ENCODE data around the gene CNNM2.
A peak's percentile ranks its signal among the peaks of the same experiment; 100 is the strongest.
"Not testable (repeated sequence)": the region's sequence is repeated elsewhere in the genome, so short reads cannot be mapped to it uniquely, and the experiment has no call there.

CNNM2 gene

DNA sequence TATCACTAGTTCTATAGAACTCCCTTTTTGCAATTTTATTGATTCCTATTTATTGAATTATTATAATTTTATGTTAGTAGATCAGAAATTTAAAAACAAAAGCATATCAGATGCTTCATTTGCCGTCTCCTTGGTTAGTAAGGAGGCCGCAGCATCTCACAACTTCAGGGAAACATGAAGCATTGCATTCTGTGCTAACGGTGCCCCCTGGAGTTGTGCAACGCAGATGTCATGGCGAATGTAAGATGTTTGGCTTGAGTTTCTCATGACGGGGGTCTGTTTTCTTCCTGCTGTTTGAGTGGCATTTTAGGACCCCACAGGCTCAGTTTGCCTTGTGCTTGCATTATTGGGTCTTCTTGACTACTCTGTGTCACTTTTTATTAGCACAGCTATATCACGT, 124.8 kb downstream of the CNNM2 start:
- DNase-seq = no peak

DNA sequence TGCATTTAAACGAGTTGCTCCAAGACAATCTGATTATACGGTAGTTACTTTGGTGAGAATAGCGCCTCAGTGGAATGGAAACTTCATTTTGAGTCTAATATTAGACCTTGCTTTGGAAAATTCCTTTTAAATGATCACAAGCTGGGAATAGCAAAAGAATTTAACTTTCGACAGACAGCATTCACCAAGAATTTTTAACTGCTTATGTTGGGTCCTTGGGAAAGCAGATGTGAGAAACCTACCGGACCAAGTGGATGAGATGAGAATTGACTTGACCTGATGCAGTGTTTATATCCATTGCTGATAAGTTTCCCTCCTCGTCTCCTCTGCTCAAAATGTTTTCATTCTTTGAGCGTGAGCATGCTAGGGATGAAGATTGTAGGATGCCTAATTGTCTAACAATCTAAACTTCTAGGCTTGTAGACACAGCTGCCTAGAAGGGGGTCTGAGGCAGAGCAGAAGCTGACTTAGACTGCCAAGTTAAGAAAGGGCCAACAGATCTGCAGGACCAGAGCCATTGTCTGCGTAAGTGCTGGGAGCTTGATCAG, 126.9 kb downstream of the CNNM2 start:
- no peak for DNase-seq

DNA sequence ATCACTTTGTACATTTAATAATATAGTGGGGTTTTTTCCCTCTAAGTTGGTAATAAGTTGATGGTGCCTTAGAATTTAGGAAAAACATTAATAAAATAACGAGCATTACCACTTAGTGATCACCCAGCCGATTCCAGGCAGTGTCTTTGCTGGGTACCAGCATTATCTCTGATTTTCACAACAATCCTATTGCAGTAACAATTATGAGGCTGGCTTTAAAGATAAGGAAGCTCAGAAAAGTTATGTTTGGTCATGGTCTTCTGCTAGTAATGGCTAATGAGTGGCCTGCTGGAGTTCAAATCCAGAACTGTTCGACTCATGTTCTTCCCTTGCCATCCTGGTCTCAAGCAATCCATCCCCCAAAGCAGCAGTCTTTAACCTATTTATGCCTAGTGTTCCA, 127.9 kb downstream of the CNNM2 start:
- DNase-seq = no peak

DNA sequence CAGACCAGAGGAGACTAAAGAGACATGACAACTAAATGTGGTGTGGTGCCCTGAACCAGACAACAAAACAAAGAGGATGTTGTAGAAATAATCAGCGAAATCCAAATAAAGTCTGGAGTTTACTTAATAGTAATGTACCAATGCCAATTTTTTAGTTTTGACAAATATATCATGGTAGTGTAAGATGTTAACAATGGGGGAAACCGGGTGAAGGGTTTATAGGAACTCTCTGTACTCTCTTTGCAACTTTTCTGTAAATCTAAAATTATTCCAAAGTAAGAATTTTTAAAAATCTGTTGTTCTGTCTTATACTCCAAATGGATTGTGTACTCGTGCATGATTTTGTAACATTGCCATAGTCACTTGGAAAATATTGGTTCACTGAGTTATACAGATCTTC, 129.3 kb downstream of the CNNM2 start:
- no peak for DNase-seq

DNA sequence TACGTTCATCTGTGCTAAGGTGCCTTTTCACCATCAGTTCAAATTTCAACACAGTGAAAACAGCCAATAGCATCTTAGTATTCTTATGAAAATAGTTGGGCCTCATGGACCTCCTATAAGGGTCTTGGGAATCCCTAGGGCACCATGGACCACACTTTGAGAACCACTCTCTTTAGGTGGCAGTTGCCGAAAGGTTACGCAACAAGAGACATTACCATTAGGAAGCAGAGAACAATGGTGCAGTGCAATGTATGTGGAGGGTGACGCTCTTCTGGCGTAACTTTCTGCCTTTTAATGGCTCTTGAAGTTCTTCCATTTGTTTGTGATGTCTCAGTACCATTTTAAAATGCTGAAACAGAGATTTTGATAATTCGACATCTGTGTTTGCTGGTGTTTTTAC, 131.1 kb downstream of the CNNM2 start:
- no peak for DNase-seq

DNA sequence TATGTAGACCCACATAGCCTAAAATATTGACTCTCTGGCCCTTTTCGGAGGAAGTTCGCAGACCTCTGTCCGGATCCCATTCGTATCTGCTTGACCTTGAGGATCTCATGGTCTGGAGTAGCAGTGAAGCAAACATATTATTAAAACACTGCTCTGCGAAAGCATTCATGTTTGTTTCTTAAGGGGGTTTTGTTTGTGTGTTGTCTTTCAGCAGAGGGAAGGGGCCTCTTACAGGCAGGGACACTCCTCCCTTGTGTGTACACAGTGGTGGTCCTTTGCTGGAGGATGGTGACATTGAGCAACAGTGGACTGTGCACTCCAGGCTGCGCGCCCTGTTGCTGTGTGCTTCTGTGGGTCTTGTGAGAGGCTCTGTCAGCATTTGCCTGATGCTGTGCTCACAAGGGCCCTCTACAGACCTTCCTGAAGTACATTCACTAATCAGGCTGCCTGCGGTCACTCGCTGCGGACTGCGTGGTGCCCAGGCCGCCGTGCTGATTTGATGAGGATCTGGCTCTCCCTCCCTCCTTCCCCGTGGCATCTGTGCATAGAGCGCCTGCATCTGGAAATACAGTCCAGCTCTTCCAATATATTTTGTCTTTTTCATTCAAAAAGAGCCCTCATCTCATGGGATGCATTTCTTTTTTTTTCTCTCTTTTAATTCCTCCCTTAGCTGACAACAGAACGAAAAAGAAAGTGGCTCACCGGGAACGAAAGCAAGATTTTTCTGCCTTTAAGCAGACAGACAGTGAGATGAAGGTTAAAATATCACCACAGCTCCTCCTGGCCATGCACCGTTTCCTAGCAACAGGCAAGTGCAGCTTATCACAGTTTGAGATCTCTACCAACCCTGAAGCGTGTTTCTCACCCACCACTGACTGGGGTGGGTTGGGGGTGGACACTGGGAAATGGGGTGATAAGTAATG, 135.8 kb downstream of the CNNM2 start:
- DNase-seq = peak; percentile 37

DNA sequence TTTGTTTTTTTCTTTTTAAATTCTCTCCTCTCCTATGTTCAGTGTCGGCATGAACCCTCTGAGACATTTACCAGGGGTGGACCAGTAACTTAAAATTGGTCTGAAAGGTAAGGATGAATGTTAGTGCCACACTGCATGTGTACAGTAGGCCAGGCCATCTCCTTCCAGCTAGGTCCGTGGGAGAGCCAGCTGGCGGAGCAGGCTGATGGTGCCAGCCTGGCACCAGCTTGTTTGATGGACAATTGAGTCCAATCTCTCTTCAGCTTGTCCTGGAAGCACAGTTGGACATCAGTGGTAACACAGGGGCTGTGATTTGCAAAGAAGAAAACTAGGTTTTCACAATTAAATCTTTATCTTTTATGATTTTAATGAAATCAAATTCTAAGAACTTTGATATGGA, 136.5 kb downstream of the CNNM2 start:
- no peak for DNase-seq

DNA sequence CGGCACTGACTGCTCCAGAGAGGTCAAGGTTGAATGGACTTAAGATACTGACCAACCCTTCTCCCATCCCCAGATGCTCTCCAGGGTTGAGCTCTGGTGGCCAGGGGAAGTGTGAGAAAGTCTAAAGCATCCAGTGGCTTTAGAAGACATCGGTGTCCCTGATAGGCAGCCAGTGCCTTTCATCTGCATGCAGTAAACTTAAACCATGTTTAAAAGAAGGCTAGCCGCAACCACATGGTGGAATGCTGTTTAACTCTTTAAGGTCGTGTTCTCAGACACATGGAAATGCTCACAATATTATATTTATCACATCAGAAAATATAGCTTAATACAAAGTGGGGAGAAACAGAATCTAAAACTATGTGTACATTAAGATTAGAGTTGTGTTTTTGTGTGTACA, 137.0 kb downstream of the CNNM2 start:
- DNase-seq = no peak

DNA sequence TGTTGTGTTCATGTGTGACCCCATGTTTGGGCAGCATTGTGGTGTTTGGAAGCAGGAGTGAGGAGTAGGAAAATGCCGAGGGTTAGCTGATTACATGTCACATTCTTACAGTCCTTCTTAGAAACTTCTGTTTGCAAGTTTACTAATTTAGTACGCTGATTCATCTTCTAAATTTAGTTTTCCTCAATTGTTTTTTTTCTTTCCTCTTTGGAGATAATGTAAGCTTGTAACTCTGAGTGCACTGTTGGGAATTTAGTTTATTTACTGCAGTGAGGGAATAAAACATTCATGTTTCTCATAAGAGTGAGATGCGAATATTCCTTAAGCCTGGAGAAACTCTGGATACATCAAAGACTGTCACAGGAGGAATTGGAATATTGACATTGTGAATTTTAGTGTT, 139.9 kb downstream of the CNNM2 start:
- DNase-seq = no peak

DNA sequence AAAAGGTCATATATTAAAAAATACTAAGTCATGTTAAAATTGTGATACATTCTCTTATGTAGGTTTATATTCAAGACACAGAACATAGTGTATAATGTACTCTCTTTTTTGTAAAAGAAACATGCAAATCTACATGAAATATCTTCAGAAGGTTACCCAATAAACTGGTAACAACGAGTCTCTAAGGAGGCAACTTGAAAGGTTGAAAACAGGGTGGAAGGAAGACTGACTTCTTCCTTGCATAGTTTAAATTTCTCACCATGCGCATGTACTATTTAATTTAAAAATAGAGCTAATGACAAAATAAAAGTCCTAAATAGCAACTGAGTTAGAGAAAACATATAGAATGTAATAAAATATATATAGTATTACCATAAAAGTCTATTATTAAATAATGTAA, 142.5 kb downstream of the CNNM2 start:
- DNase-seq = no peak

DNA sequence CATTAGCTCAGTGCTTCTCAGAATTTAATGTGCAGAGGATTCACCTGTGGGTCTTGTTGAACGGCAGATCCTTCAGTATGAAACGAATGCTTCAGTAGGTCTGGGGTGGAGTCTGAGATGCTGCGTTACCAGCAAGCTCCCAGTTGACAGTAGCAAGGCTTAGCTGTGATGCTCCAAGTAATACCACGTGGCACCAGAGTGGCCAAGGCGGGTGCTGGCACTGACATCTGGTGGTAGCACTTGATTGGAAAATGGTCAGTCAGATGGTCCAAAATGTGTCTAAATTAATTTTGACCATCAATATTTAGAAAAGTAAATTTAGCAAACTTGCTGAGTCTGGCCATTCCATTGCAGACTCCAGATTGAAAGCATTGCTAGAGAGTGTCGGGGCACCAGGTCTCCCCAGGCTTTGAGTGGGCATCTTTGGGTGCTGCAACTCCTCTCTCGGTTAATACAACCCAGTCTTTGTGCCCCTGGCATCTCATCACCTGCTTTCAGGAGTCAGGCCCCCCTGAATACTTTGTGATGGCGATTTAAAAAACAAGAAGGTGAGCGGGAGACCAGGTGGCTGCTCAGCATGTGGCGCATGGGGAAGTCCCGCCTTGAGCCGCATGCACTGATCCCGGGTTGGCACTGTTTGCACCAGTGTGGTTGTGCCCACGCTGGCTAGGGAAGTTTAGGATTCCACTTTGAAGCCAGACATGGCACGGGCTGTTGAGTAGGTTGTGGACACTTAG, 144.9 kb downstream of the CNNM2 start:
- DNase-seq = no peak

DNA sequence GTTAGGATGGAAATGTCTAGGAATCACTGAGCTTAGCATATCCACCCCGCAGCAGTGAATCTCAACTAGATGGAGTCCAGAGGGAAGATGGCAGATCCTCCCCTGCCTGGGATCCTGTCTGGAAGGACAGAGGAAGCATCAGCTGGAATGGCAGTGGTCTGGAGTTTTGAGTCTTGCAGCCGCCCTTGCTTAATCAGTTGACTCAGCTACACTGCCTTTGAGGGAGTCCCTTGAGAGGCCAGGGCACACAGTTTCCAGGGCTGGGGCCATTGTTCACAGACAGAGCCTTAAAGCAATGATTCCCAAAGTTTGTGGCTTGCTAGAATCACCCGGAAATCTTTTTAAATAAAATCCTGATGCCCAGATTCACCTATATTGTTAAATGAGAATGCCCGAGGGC, 146.9 kb downstream of the CNNM2 start:
- no peak for DNase-seq

DNA sequence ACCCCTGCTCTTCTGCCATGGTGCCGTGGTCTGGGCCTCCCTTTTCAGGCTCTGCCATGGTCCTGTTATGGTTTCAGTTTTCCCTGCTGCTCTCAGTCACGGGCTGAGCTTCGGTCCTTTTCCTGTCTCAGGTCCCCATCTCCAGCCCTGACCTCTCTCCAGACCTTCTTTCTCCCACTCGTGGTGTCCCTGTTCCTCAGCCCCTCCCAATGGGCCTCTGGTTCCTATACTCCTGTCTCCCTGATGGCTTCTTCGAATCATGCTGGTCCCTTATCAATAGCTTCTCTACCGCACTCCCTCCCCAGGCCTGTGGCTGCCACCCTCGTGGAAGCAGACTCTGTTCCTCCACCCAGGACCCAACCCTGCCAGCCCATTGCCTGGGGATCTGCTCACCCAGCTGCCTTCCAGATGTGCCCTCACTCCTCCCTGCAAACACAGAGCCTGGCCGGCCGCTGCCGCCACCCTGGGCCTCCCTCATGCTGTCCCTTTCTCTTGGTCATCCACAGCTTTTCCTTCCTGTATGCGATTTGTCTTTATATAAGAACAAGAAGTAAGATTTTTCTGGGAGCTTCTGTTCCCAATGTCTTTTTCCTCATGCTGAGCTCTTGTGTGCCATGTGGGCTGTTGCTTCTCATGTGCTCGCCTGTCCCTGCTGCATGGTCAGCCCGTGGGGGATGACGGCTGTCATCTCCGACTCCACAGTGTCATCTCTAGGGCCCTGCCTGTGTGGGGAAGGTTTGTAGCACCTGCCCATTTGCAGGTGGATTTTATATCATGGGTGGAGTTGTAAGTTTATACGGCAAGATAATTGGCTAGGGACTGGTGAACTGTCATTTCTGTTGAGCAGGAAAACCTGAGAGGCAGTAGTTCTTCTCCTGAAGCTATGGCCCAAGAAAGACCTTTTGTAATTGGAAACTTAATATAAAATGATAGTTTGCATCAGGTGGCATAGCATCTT, 148.3 kb downstream of the CNNM2 start:
- DNase-seq = no peak

DNA sequence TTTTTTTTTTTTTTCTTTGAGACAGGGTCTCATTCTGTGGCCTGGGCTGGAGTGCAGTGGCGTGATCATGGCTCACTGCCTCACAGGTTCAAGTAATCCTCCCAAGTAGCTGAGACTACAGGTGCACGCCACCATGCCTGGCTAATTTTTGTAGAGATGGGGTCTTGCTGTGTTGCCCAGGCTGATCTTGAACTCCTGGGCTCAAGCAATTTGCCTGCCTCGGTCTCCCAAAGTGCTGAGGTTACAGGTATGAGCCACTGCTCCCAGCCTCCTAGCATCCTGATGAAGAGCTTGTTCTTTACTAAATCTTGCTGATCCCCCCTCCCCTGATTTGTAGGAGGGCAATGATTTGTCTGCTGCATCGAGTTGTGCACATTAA, 149.0 kb downstream of the CNNM2 start:
- DNase-seq = not testable (repeated sequence)

DNA sequence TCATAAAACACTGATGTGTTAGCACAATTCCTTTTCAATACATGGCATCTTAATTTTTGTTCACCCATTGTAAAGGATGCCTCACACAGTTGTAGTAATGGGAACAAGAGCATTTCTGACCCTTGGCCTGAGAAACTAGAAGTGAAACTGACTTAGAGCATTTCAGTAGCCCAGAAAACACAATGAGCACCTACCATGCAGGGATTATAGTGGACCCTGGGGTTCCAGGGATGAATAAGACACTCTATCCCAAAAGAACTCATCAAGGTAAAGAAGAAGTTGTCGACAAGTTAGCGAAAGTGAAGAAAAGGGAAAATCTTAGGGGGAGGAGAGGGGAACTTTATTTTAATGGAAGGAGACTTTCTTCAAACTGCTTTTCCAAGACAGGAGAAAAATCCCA, 149.4 kb downstream of the CNNM2 start:
- no peak for DNase-seq

DNA sequence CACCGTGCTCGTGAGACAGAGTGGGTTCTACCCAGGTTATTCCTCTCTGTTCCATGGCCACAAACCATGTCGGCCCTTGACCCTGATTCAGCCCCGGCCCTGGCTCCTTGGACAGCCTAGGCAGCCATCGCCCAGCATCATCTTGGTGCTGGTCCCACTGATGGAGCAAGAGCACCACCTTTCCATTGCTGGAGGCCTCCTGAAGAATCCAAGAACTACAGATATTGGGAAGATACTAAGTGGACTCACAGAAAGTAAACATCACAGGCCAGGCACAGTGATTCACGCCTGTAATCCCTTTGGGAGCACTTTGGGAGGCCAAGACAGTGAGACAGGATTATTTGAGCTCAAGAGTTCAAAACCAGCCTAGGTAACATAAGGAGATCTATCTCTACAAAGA, 149.9 kb downstream of the CNNM2 start:
- DNase-seq = no peak

DNA sequence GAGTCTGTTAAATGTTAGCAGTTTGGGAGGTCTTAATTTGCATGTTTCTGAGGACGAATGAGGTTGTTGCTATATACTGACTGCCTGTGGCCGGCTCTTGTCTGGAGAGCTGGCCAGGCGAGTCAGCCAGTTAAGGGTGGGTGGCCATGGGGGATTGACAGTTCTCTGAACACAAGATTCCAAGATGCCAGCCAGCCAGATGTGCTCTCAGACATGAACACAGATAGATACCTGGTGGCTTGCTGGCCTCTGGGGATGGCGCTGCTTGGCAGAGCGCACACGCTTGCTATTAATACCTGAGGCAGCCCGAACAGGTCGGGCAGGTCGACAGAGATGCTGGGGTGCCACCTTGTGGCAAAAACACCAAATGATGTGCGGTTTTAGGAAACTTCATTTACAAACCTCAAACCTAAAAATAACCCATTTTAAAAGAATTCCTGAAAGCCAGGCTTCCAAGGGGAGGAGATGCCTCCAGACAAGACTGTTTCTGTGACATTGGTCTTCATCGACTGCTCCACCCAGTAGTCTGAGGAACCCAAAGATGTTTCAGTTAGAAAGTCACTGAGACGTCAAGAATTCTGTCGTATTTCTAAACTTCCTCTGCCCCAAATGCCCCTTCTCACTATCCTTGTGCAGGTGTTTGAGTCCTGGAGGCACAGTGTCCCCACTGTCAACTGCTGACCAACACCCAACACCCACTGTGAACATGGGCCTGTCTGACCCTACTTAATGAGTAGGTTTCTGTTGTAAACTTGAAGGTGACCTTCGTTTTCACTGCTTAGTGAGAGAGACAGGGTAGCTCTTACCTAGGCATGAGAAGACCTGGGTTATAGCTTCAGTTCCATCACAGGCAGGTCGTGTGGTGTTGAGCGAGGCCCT, 151.6 kb downstream of the CNNM2 start:
- DNase-seq = peak; percentile 39

DNA sequence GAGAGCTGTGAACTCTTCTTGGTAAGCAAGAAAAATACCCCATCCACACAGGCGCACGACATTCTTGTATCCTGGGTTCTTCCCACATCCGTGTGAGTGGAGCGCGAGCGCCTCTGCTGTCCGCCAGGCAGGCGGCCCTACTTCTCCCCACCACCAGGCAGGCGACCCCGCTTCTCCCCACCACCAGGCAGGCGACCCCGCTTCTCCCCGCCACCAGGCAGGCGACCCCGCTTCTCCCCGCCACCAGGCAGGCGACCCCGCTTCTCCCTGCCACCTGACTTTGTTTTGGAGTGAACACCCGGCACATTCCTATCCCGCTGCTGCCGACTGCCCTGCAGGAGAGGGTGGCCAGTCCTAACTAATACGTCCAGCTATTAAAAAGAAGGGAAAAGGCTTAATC, 154.2 kb downstream of the CNNM2 start:
- no peak for DNase-seq

DNA sequence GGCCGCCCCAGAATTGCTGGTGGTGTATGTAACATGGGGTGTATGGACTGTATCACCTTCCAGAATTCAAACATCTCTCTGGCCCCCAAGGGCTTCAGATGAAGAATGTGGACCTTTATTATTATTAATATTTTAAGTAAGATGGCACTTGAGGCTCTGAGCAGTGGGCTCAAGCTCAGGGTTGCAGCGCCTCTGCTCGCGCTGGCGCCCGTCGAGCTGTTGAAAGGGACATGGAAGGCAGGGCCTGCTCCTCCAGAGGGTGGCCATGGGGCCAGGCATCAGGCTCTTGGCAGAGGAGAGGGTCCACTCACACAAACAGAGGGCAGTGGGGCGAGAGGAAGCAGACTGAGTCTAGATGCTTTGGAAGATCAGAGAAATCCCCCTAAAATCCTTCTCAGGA, 154.8 kb downstream of the CNNM2 start:
- DNase-seq = no peak

DNA sequence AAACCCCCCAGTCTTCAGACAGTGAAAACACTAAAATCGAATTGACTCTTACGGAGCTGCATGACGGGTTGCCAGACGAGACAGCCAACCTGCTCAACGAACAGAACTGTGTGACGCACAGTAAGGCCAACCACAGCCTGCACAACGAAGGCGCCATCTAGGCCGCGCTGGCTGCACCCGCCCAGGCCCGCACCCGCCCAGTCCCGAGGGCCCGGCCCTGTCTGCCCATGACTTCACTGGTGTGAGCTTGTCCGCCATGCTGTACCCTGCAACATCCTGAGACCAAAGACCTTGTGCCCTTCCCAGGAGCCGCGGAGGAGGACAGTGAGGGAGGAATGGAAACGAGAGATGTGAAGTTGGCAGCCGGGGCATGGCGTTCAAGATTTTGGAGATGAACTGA, 158.9 kb downstream of the CNNM2 start:
- no peak for DNase-seq

DNA sequence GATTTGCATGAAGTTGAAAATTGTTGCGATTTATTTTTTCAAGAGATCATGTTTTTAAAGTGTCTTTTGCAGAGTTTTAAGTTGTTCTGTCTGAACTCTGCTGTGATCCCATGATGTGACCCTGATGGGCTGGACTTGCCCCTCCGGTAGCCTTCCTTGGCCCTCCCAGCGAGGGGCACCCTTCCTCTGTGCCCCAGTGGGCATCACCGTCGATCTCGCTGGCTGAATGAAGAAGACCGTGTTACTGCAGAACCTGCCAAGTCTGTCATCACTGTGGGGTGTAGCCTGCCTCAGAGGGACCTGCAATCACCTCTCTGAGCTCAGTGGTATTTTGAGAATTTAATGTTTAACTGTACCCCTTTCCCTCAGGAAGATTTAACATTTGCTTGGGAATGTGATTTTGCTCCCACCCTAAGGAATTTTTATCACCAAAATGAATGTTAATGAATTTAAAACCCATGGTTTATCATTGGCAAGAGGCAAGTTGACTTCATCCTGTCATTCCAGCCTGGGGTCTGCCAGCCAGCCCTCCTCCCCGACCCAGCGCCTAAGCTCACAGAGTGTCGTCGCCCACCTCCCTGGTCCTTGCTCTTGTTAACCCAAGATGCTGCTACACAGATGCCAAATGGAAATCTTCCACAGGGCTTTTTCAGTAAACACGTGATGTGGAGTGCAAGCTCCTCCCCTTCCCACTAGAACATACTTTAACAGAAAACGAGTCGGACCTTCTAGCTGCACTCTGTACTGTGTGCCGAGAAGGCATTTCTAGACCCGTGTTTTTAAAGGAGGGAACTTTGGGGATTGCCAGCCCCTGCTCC, 159.6 kb downstream of the CNNM2 start:
- DNase-seq = no peak

Data from inflammatory macrophage treated with lipopolysaccharide for 4 hours (primary cell).